Fibroblast of lung (primary cell): ENCODE measurements around the gene SCO2. TPM values are rescaled to one million over a fixed set of nuclear protein-coding genes. Genes with fewer than 3 reads are reported as not detected.
A peak's percentile ranks its signal among the peaks of the same experiment; 100 is the strongest.

ENCODE experiments used
- DNase-seq, 2 donors: peaks; one replicate each; pipeline versions ENCODE4 v3.0.0 to v3.0.0-alpha.2; 2010; ENCODE audit warnings: low read depth in 2 of 2
- H2AFZ ChIP-seq: 2 replicates; pipeline ENCODE4 v1.5.1; 2012; ENCODE audit warnings: low read length, control low read depth, inconsistent platforms
- H3K27ac ChIP-seq: 2 replicates; pipeline ENCODE4 v1.5.1; 2011; ENCODE audit warnings: low read length, control low read depth; ENCODE audit not compliant: insufficient read depth
- H3K27me3 ChIP-seq: 2 replicates; pipeline ENCODE4 v1.5.1; 2011; ENCODE audit warnings: mild to moderate bottlenecking, low read length; ENCODE audit not compliant: control insufficient read depth, insufficient read depth
- H3K36me3 ChIP-seq: 2 replicates; pipeline ENCODE4 v1.5.1; 2011; ENCODE audit warnings: low read length; ENCODE audit not compliant: control insufficient read depth, insufficient read depth
- H3K4me1 ChIP-seq: 2 replicates; pipeline ENCODE4 v1.5.1; 2011; ENCODE audit warnings: low read length; ENCODE audit not compliant: control insufficient read depth, insufficient read depth; ENCODE audit errors: extremely low read depth
- H3K4me2 ChIP-seq: 2 replicates; pipeline ENCODE4 v1.5.1; 2011; ENCODE audit warnings: low read length, control low read depth; ENCODE audit not compliant: insufficient read depth; ENCODE audit errors: extremely low read depth
- H3K4me3 ChIP-seq, 4 experiments: fragments of 200-600 bp in 1 of 4; sonication (generic) in 1 of 4; replicated peaks in 1 of 4; 2 replicates each; pipeline ENCODE4 v1.5.1; 2011 to 2016; ENCODE audit warnings: low read length in 4 of 4, low read depth in 3 of 4, mild to moderate bottlenecking in 3 of 4, control low read depth in 2 of 4, inconsistent platforms in 1 of 4, mixed read lengths in 1 of 4; ENCODE audit not compliant: insufficient read depth in 1 of 4; ENCODE audit errors: control extremely low read depth in 1 of 4
- H3K79me2 ChIP-seq: 2 replicates; pipeline ENCODE4 v1.5.1; 2012; ENCODE audit warnings: mild to moderate bottlenecking, low read length, inconsistent platforms; ENCODE audit not compliant: control insufficient read depth, insufficient read depth
- H3K9ac ChIP-seq: 2 replicates; pipeline ENCODE4 v1.5.1; 2011; ENCODE audit warnings: mild to moderate bottlenecking, low read length, control low read depth; ENCODE audit not compliant: insufficient read depth
- H3K9me3 ChIP-seq: 2 replicates; pipeline ENCODE4 v1.5.1; 2012; ENCODE audit warnings: low read depth, low read length; ENCODE audit not compliant: control insufficient read depth, insufficient read depth
- H4K20me1 ChIP-seq: 2 replicates; pipeline ENCODE4 v1.5.1; 2011; ENCODE audit warnings: low read length; ENCODE audit not compliant: control insufficient read depth, insufficient read depth; ENCODE audit errors: extremely low read depth
- CTCF ChIP-seq, 2 donors: IDR thresholded peaks in 1 of 2; conservative IDR thresholded peaks in 1 of 2; 1 replicate in 1 of 2; 2 replicates in 1 of 2; pipeline ENCODE4 v1.5.1; 2011 to 2012; ENCODE audit warnings: low read length in 2 of 2, control low read depth in 1 of 2, inconsistent platforms in 1 of 2, low read depth in 1 of 2, mild to moderate bottlenecking in 1 of 2
- EZH2 ChIP-seq: IDR thresholded peaks from 2 replicates; pipeline ENCODE4 v1.5.1; 2012; ENCODE audit warnings: low read length, control low read depth, mild to moderate bottlenecking; ENCODE audit errors: missing control alignments
- polyA plus RNA-seq, 2 donors: library from polyadenylated mRNA; depleted of rRNA in 1 of 2; stranded (reverse) in 1 of 2; unstranded in 1 of 2; fragments of >200 nt; gene quantifications; 2 replicates each; pipeline ENCODE4 v1.2.1, GENCODE V29; 2011 to 2012; ENCODE audit warnings: missing spikeins in 1 of 2
- total RNA-seq: library from RNA; depleted of rRNA; stranded (reverse); fragments of >200 nt; gene quantifications from 2 replicates; pipeline ENCODE4 v1.2.1, GENCODE V29; 2014

The SCO2 gene
- total and polyA plus RNA-seq, 2 donors (not counting 1 experiment from before 2014, with no cell fraction given): 0.42 to 3.1 TPM

- Histone ChIP-seq H3K27me3 (peaks cover 23% of the 10 kb centered on the region), H3K9me3 (no peaks in the 10 kb centered on the region), H3K79me2 (no peaks in the 10 kb centered on the region), H3K4me2 (no peak overlapping the region), H2AFZ (no peak overlapping the region), H3K9ac (no peak overlapping the region), H3K36me3 (no peaks in the 10 kb centered on the region), H4K20me1 (no peaks in the 10 kb centered on the region), H3K27ac (no peak overlapping the region), H3K4me3 (no peak overlapping the region), H3K4me1 (no peaks in the 10 kb centered on the region)
- no peak for TF ChIP-seq EZH2
- no peak for TF ChIP-seq CTCF (conservative IDR thresholded peaks at IDR 0.05 in 1 of 2, IDR thresholded peaks at IDR 0.05 in 1 of 2; ENCODE audit: low read depth in 1 of 2, low read length in 2 of 2)
- no peak for DNase-seq
Measured at GRCh38 chr22:50551160-50551752, 25.9 kb upstream of the SCO2 start.

GRCh38 chr22:50550395-50550794 is 25.0 kb upstream of the SCO2 start:
- peaks cover 27% of the 10 kb centered on the region for H3K27me3 ChIP-seq
- H4K20me1 ChIP-seq: no peaks in the 10 kb centered on the region
- H3K4me1 ChIP-seq: no peaks in the 10 kb centered on the region
- no peak overlapping the region for H3K9ac ChIP-seq
- TF ChIP-seq CTCF (conservative IDR thresholded peaks at IDR 0.05 in 1 of 2, IDR thresholded peaks at IDR 0.05 in 1 of 2; ENCODE audit: low read depth in 1 of 2, low read length in 2 of 2) (no peak), EZH2 (no peak)
- no peaks in the 10 kb centered on the region for H3K79me2 ChIP-seq
- no peak overlapping the region for H3K4me3 ChIP-seq
- no peak overlapping the region for H2AFZ ChIP-seq
- H3K27ac ChIP-seq: no peak overlapping the region
- DNase-seq: no peak
- H3K9me3 ChIP-seq: no peaks in the 10 kb centered on the region
- H3K4me2 ChIP-seq: no peak overlapping the region
- H3K36me3 ChIP-seq: no peaks in the 10 kb centered on the region

GRCh38 chr22:50548921-50549790 is 23.8 kb upstream of the SCO2 start:
- no peak for DNase-seq
- peak overlapping the region in 1 of 4 experiments; percentile 4 for H3K4me3 ChIP-seq
- H3K79me2 ChIP-seq: no peaks in the 10 kb centered on the region
- H3K27ac ChIP-seq: no peak overlapping the region
- H3K4me1 ChIP-seq: peaks cover 2% of the 10 kb centered on the region
- H3K4me2 ChIP-seq: no peak overlapping the region
- TF ChIP-seq CTCF (conservative IDR thresholded peaks at IDR 0.05 in 1 of 2, IDR thresholded peaks at IDR 0.05 in 1 of 2; ENCODE audit: low read depth in 1 of 2, low read length in 2 of 2): no peak
- no peak for TF ChIP-seq EZH2
- no peaks in the 10 kb centered on the region for H3K9me3 ChIP-seq
- no peaks in the 10 kb centered on the region for H4K20me1 ChIP-seq
- H3K27me3 ChIP-seq: peaks cover 33% of the 10 kb centered on the region
- no peaks in the 10 kb centered on the region for H3K36me3 ChIP-seq
- H2AFZ ChIP-seq: no peak overlapping the region
- H3K9ac ChIP-seq: no peak overlapping the region
